Measurements from ENCODE around the gene LMNA.
A peak's percentile ranks its signal among the peaks of the same experiment; 100 is the strongest.
"Not testable (repeated sequence)": the region's sequence is repeated elsewhere in the genome, so short reads cannot be mapped to it uniquely, and the experiment has no call there.

LMNA gene

GRCh38 chr1:156114101-156114918 lies at the start of gene LMNA:
Gene LMNA, plus strand, starts transcription at chr1:156114711. Its CDS starts 208 bp downstream, at chr1:156114919.
- peak; percentile 49 to 80 (median 69) for DNase-seq (ENCODE audit: low read depth in 3 of 3)

DNA sequence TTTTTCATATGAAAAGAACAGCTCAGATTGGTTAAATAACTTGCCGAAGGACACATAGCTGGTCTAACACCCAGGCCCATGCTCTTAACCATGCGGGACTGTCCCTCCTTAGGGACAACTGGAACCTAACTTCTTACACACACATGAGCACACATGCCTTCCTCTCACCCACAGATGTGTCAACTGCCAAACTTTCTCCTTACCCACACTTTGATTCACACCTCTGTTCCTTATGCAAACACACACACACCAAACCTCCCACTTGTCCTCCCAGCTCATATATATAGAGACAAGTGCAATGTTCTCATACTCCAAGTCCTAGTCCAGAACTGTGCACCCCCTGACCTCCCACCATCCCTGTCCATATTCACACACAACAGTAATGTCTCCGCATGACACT lies 49.3 kb upstream of the LMNA start:
- DNase-seq (ENCODE audit: low read depth in 3 of 3), result no peak

DNA sequence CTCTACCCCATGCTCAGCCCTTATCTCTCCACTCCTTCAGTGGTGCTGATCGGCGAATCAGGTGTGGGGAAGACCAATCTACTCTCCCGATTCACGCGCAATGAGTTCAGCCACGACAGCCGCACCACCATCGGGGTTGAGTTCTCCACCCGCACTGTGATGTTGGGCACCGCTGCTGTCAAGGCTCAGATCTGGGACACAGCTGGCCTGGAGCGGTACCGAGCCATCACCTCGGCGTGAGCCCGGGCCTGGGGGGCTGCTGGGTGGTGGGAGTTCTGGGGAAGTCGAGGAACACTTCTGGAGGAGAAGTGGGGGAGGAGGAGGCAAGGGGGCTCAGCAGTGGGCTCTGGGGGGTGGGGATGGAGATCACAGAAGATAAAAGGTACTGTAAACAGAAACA lies 48.6 kb upstream of the LMNA start:
- no peak for DNase-seq (ENCODE audit: low read depth in 3 of 3)

GRCh38 chr1:156067262-156067661 lies 47.2 kb upstream of the LMNA start:
- no peak for DNase-seq (ENCODE audit: low read depth in 3 of 3)

DNA sequence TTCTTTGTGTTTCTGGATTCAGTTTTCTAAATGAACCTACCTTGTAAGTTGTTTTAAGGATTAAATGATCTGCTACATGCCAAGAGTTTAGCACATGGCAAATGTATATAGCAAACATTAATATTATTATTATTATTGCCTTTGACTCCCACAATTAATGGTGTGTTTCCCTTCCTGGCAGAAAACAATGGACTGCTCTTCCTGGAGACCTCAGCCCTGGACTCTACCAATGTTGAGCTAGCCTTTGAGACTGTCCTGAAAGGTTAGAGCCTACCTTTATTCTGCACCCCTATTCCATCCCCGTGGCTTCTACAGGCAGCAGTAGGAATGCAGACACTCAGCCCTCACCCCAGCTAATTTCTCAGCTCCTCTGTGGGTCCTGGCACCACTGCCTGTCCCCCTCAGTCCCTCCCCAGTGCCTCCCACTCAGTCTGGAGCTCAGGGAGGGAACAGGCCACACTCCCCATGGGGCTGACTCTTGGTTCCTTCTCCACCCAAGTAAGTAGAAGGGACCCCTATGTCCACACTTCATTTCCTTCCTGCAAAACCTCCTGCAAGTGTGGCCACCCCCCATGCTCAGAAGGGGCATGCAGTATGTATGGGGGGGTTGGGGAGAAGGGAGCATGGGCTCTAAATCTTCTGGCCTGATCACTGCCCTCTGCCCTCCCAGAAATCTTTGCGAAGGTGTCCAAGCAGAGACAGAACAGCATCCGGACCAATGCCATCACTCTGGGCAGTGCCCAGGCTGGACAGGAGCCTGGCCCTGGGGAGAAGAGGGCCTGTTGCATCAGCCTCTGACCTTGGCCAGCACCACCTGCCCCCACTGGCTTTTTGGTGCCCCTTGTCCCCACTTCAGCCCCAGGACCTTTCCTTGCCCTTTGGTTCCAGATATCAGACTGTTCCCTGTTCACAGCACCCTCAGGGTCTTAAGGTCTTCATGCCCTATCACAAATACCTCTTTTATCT lies 44.7 kb upstream of the LMNA start:
- DNase-seq (ENCODE audit: low read depth in 3 of 3), result no peak

DNA sequence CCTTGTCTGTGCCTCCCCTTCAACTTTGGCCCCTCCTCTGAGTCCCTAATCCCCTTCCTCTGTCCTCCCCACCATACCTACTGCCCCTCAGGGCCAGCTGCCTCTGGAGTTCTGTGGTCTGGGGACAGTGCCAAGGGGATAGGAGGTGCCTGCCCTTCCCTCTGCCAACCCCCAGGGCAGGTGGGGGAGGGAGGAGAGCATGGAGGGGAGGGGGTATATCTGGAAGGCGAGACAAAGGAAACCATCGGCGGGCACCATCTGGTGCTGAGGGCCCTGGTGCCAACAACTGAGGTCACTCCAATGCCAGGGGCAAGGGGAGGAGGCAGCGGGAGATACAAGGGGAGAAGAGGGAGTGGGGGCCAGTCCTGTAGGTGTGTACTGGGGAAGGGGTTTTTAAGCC lies 44.0 kb upstream of the LMNA start:
- DNase-seq (ENCODE audit: low read depth in 3 of 3), result no peak

GRCh38 chr1:156071332-156071816 lies 43.1 kb upstream of the LMNA start:
- not testable (repeated sequence) for DNase-seq (ENCODE audit: low read depth in 3 of 3)

GRCh38 chr1:156072251-156072650 lies 42.3 kb upstream of the LMNA start:
- DNase-seq (ENCODE audit: low read depth in 3 of 3), result no peak

DNA sequence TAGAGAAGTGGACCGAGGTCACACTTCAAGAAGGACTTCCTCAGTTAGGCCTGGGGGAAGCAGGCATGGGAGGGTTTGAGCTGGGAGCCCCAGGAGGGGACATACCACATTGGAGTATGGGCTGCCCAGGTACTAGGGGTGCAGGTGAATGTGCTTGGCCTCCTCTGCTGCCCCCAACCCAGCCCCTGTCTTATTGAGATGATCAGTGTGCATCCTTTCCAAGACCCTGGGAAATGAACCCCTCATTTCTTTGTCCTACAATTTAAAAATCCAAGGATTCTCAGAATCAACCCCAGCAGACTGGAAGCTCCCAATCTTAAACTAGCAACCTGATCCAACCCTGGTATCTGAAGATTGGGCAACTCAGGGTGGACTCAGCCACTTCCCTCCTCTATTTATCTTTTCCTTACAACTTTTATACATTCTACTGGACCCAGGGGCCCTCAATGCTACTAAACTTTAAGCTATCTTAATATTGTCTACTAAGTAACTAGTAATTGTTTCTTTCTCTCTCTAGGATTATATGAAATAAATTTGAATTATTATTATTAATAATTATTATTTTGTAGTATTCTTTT lies 41.3 kb upstream of the LMNA start:
- no peak for DNase-seq (ENCODE audit: low read depth in 3 of 3)

GRCh38 chr1:156073740-156074139 lies 40.8 kb upstream of the LMNA start:
- DNase-seq (ENCODE audit: low read depth in 3 of 3), result no peak

- DNase-seq (ENCODE audit: low read depth in 3 of 3), result no peak
Observed at GRCh38 chr1:156074661-156075060, 39.9 kb upstream of the LMNA start.

DNA sequence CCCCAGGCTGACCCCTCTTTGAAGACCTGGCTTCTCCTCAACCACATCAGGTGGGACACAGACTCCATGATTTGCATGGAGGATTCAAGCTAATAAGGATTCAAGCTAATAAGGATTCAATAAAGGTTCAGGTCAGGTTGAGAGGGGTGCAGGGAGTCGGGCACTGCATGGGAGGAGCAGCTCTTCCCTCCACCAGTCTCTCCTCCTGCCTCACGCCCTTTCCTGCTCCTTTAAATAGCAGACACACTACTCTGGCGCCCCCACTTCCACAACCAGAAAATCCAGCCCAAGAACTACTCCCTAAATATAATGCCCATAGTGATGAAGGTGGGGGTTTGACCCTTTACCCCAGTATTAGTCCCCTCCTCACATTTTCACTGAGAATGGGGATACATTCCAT lies 39.3 kb upstream of the LMNA start:
- DNase-seq (ENCODE audit: low read depth in 3 of 3), result no peak

DNA sequence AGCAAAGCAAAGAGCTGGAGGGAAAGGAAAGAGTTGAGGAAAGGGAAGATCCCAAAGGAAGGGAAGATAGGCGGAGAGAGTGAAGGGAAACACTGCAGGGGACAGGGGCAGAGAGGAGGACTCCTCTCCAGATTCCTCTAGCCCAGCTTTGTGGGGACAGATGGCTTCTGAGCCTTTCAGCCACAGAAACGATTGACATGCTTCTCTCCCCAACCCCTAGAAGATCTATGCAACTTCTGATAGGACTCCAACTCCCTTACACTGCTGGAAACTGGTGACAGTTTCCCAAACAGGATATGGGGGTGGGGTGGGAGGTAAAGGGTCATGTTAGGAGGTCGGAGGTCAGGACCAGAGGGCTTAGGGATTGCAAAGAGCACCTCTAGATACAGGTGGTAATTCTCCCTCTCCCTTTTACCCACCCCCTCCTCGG lies 38.7 kb upstream of the LMNA start:
- no peak for DNase-seq (ENCODE audit: low read depth in 3 of 3)

GRCh38 chr1:156076609-156077429 lies 37.7 kb upstream of the LMNA start:
- no peak for DNase-seq (ENCODE audit: low read depth in 3 of 3)

- DNase-seq (ENCODE audit: low read depth in 3 of 3), result no peak
Observed at GRCh38 chr1:156077430-156077760, 37.1 kb upstream of the LMNA start.

GRCh38 chr1:156078728-156079127 lies 35.8 kb upstream of the LMNA start:
- no peak for DNase-seq (ENCODE audit: low read depth in 3 of 3)

GRCh38 chr1:156079762-156080161 lies 34.7 kb upstream of the LMNA start:
- DNase-seq (ENCODE audit: low read depth in 3 of 3), result no peak

DNA sequence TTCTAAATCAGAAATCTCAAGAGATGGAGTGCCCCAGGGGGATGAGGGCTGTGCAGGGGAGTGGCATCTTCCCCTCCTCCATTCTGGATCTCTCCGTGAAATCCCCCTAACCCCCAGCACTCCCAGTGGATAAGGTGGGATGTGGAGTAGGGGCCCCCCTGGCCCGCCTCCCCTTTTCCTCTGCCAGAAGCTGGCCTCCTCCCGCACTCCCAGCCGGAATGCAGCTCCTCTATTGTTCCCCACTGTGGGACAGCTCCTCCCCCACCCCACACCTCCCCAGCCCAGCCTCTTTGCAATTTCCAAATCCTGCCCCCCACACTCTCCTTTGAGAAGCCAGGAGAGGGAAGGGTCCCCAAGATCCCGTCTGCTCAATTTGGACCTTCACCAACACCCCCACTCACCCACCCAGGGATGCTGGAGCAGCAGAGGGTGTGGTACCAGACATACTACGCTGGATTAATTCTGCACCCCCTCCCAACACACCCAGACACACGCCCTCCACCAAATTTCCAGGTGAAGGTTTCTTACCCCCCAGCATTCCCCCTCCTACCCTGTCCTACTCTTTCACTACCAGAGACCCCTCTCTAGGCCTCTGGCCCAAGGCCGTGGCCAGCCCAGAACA lies 34.2 kb upstream of the LMNA start:
- DNase-seq (ENCODE audit: low read depth in 3 of 3), result no peak

DNA sequence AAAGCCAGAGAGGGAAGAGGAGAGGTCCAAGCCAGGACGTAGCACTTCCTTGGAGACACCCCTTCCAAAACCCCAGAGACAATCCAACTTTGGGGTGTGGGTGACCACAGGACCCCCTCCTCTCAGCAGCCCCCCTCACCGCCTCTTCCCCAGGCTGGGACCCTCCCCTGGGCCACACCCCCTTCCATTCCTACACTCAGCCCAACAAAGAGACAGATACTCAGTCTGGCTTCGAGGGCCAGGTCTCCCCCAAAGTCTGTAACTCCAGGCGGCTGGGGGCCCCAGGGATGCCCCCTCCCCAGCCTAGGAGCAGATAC lies 33.7 kb upstream of the LMNA start:
- DNase-seq (ENCODE audit: low read depth in 3 of 3), result no peak

DNA sequence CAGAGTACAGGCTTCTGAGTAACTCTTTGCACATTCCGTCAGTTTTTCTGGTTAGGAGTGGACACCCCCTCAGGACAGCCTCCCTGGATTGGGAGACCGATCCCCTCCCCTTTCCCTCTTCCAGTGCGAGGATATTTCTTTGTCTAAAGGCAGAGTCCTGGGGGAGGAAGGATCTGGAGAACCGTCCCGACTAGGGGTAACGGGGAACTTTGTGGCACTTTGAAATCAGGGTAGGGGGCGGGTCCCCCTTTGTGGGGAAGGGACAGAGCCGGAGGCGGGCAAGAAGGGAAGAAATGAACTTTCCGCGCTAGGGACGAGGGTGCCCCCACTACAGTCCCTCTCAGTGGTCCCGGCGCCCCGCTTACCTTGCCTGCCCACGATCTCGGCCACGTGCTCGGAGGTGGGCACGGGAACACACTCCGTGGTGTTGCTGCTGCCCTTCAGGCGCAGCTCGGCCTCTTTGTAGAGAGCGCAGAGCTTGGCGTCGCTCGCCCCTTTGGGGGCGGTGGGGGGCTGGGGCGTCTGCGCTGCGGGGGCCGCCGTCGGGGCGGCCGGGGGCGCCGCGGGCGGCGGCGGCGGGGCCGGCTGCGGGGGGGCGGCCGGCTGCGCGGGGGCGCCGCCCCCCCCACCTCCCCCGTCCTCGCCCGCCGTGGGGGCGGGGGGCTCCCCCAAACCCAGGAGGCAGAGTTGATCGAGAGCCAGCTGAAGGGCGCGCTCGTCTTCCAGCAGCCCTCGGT lies 33.2 kb upstream of the LMNA start:
- no peak for DNase-seq (ENCODE audit: low read depth in 3 of 3)
